Right ventricle myocardium superior (tissue), 1 donor: ENCODE data around the gene DEAF1. TPM values are rescaled to one million over a fixed set of nuclear protein-coding genes. Genes with fewer than 3 reads are reported as not detected.

Experiments used
- total RNA-seq: library from RNA; stranded (reverse); fragmentation: NEBNext Ultra II Directional; extraction: Animal tissue kit (Norgen Biotek cat#: 25700); gene quantifications from one replicate; pipeline ENCODE4 v1.2.1, GENCODE V29; 2021
- donor health status: DM: no; HTN: yes; CAD: no; lungs with severe emphysema.

Gene DEAF1
- total RNA-seq, 1 donor from 2014 or later, result 22.1 TPM

Other genes with a start within 250 kb of the DEAF1 start
- gene PTDSS2, start 244.9 kb downstream of the DEAF1 start, total RNA-seq, result 25.5 TPM
- 171 TPM for gene RNH1, start 188.0 kb downstream of the DEAF1 start, total RNA-seq
- gene HRAS, start 159.6 kb downstream of the DEAF1 start, total RNA-seq, result 60.5 TPM
- gene LRRC56, start 157.7 kb downstream of the DEAF1 start, total RNA-seq, result 0.13 TPM
- gene LMNTD2, start 134.5 kb downstream of the DEAF1 start, total RNA-seq, result 0.22 TPM
- gene RASSF7, start 134.3 kb downstream of the DEAF1 start, total RNA-seq, result 4.4 TPM
- 16.5 TPM for gene PHRF1, start 118.8 kb downstream of the DEAF1 start, total RNA-seq
- gene IRF7, start 79.3 kb downstream of the DEAF1 start, total RNA-seq, result 7.5 TPM
- not detected for gene CDHR5, start 70.3 kb downstream of the DEAF1 start, total RNA-seq
- not detected for gene SCT, start 68.0 kb downstream of the DEAF1 start, total RNA-seq
- gene DRD4, start 58.0 kb downstream of the DEAF1 start, total RNA-seq, result not detected
- 9.1 TPM for gene TMEM80, start 594 bp upstream of the DEAF1 start, total RNA-seq
- gene EPS8L2, start 11.0 kb upstream of the DEAF1 start, total RNA-seq, result 3.2 TPM
- gene TALDO1, start 52.2 kb upstream of the DEAF1 start, total RNA-seq, result 90.1 TPM
- gene GATD1, start 82.3 kb upstream of the DEAF1 start, total RNA-seq, result 17.4 TPM
- gene CEND1, start 94.9 kb upstream of the DEAF1 start, total RNA-seq, result 0.19 TPM
- gene SLC25A22, start 103.1 kb upstream of the DEAF1 start, total RNA-seq, result 3.4 TPM
- 7.3 TPM for gene PIDD1, start 110.0 kb upstream of the DEAF1 start, total RNA-seq
- gene RPLP2, start 114.7 kb upstream of the DEAF1 start, total RNA-seq, result 982 TPM
- 346 TPM for gene PNPLA2, start 123.7 kb upstream of the DEAF1 start, total RNA-seq
- 18.9 TPM for gene CRACR2B, start 132.7 kb upstream of the DEAF1 start, total RNA-seq
- 405 TPM for gene CD151, start 137.7 kb upstream of the DEAF1 start, total RNA-seq
- 267 TPM for gene POLR2L, start 147.3 kb upstream of the DEAF1 start, total RNA-seq
- gene TSPAN4, start 147.6 kb upstream of the DEAF1 start, total RNA-seq, result 40.5 TPM
- gene CHID1, start 215.6 kb upstream of the DEAF1 start, total RNA-seq, result 48.3 TPM
- 53.5 TPM for gene AP2A2, start 230.6 kb upstream of the DEAF1 start, total RNA-seq